HG03378 (cell line): ENCODE measurements around the gene KCNS3.

Experiments
- ATAC-seq: cut with Tn5 transposase; IDR thresholded peaks from one replicate; pipeline ENCODE4 v1.9.1; 2021; ENCODE audit warnings: mild to moderate bottlenecking, moderate library complexity; ENCODE audit not compliant: unreplicated experiment

KCNS3 gene, protein sequence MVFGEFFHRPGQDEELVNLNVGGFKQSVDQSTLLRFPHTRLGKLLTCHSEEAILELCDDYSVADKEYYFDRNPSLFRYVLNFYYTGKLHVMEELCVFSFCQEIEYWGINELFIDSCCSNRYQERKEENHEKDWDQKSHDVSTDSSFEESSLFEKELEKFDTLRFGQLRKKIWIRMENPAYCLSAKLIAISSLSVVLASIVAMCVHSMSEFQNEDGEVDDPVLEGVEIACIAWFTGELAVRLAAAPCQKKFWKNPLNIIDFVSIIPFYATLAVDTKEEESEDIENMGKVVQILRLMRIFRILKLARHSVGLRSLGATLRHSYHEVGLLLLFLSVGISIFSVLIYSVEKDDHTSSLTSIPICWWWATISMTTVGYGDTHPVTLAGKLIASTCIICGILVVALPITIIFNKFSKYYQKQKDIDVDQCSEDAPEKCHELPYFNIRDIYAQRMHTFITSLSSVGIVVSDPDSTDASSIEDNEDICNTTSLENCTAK

DNA sequence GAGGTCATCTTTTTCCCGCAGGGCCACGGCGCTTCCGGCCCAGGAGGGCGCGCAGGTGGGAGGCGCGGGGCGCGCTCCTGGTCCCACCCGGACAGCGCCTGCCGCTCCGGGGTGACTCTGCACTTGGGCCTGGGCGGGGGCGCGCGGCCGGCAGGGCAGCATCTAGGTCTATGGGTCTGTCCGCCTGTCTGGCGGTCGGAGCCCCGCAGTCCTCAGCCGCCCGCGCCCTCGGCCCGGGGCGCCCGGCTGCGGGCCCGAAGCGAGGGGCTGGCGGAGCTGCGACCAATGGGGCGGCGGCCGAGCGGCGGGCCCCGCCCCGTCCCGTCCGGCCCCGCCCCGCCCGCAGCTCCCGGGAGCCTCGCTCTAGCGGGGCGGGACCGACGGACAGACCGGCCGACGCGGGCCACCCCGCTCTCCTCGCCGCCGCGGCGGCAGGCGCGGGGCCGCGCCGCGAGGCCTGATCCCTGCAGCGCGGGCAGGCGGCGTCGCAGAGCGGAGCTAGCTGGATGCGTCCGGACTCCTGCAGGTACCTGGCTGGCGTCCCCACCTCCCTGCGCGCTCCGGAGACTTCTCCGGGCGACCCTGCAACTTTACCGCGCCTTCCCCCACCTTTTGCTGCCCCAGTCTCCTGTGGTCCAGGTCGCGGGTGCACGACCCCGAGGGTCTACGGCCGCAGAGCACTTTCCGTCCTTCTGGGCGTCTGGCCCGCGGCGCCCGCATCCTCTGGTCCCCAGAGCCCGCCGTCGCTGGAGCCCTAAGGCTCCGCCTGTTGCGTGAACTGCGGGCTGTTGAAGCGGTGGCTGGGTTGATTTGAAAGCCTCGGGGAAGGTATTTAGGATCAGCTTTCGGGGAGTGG lies at the start of gene KCNS3:
TSS of gene KCNS3 (plus strand) at position 387 of the 856 bp plus-strand sequence. CDS start 52,342 bp downstream, outside the sequence.
- peak; percentile 58 for ATAC-seq

DNA sequence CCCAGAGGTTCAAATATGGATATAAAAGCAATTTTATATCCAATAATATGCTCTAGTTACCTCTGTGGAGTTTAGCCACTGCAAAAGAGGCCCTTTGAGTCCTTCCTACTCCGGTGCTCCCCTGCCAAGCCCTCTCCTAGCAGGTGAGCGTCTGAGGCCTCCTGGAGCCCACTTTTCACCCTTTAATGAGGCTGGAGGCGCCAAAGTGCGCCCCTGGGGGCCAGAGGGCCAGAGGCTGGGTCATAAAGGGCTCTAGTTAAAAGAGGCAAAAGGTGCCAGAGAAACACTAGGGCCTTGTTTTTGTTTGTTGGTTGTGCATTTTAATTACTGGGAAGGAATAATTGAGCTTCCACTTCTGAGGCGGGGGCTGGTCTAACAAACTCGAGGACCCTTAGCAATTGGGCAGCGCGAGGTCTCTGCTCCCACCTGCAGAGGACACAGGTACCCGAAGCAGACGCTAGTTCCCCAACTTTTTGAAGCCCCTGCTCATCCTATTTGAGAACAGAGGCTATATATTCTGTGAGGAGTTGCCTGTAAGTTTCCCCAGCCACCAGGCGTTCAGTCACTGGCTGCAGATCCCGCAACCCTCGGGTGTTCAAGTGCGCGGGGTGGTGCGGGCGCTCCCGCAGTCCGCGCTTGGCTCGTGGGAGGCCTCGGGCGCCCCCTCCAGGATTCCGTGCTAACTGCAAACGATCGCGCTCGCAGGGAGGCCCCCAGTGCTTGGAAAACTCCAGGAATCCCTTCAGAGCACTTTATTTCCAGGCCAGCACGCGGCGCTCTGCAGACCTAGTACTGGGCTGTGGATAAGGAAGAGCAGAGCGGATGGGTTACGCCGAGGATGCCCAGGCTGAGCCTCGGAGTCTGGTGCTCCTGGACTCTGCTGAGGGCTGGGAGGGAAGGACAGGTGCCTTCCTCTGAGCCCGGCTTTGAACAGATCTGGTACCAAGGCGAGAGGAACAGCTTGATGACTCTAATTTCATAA lies 48.1 kb upstream of the KCNS3 start:
- ATAC-seq = peak; percentile 83

DNA sequence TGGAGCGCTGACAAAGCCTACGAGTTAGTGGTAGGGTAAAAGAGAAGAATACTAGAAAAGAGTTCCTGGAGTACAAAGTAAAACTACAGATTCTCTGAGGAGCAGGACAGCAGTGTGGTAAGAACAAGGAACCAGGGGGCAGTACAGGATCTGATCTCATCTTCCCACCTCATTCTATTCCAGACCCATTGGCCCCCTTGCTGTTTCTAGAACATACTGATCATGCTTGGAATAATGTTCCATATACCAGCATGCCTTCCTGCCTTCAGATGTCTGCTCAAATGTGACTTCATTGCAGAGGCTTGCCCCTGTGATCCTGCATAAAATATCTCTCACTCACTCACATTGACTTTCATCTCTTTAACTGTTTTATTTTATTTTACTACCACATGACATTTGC lies 43.0 kb upstream of the KCNS3 start:
- ATAC-seq = no peak

- no peak for ATAC-seq
Measured at GRCh38 chr2:17839959-17840358, 38.5 kb upstream of the KCNS3 start.

DNA sequence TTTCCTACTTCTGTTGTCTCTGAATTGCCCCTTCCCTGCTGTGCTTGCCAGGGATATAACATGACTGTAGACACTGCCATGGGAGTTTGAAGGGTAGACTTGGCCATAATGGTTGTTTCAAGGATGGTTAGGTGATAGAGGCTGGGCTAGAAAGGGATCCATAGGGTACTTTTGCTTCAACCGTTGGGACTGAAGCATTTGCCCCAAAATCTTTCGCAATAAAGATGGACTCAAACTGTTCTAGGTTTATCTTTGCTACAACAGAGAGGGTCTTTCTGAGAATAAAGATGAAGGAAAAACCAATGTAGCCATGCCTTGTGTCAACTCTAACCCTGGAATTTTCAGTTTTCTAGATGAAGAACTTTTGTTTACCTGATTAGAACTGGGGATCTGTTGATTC lies 35.0 kb upstream of the KCNS3 start:
- no peak for ATAC-seq

GRCh38 chr2:17845806-17846205 lies 32.7 kb upstream of the KCNS3 start:
- no peak for ATAC-seq

- ATAC-seq = no peak
Measured at GRCh38 chr2:17846676-17847075, 31.8 kb upstream of the KCNS3 start.

DNA sequence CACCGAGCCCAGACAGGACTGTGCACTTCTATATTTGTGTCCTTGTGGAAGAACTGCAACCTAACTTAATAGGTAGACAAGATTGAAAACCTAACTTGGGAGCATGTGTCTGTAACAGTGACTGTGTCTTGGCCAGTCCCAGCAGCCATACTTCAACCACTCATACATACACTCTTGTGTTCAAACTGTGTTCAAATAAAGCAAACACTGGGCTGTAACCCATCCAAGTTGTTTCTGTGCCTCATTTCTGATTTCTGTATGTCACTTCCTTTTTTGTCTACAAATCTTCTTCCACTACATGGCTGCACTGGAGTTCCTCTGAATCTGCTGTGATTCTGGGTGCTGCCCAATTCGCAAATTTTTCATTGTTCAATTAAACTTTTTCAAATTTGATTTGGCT lies 31.2 kb upstream of the KCNS3 start:
- ATAC-seq = no peak

- ATAC-seq = no peak
Measured at GRCh38 chr2:17849275-17849674, 29.2 kb upstream of the KCNS3 start.

GRCh38 chr2:17850151-17850550 lies 28.3 kb upstream of the KCNS3 start:
- ATAC-seq = no peak

GRCh38 chr2:17851731-17852585 lies 26.5 kb upstream of the KCNS3 start:
- peak; percentile 93 for ATAC-seq

- ATAC-seq = no peak
Measured at GRCh38 chr2:17853799-17854198, 24.7 kb upstream of the KCNS3 start.

GRCh38 chr2:17857021-17857420 lies 21.4 kb upstream of the KCNS3 start:
- ATAC-seq = no peak

GRCh38 chr2:17858064-17858463 lies 20.4 kb upstream of the KCNS3 start:
- ATAC-seq = no peak

DNA sequence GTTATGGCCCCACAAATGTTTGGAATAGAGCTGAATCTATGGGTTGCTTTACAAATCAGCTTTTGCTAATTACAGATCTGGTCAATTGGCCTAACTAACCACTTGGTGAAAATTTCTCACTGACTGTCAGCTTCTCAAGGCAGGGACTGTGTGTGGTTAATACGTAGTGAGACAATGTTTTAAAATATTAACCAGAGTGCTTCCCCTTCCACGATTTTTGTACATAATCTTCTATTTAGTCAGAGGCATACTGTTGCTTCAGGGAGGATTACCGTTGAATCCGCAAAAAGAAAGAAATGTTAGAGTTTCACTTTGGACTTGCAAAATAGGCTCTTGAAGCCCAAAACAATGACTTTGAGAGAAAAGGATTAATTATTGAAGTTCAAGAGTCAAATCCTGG lies 14.9 kb upstream of the KCNS3 start:
- no peak for ATAC-seq

DNA sequence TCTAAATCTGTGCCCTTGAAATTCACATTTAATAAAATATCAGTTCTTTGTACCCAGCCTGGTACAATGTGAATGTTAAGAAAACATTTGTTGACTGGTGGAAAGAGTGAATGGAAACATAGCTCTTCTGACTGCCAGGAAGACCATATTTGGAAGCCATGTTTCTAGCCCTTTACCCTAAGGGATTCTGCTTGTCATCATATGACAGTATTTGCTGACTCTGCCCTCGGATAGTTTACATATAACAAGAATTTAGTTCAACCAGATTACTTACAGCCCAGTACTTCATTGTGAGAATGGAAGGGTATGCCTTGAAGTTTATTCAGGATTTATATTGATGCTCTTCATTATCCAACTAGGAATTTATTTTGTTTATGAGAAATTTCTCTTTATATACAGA lies 13.8 kb upstream of the KCNS3 start:
- no peak for ATAC-seq

DNA sequence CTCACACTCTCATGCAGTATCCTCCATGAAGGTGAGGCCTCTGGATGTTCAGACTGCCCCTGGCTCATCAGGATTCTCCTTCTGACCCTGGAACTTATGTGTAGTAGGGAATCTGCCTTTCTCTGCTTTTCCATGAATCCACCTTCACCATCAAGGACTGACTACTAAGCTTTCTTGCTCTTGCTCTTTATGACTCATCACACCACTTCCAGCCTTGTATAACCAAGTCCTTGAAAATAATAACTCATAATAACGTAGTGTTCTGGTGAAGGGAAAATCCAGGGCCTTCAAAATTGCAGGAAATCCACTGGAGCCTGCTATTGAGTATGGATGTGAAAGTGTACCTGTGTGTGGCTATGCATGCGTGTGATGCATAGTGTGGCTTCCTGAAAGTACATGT lies 11.3 kb upstream of the KCNS3 start:
- no peak for ATAC-seq

DNA sequence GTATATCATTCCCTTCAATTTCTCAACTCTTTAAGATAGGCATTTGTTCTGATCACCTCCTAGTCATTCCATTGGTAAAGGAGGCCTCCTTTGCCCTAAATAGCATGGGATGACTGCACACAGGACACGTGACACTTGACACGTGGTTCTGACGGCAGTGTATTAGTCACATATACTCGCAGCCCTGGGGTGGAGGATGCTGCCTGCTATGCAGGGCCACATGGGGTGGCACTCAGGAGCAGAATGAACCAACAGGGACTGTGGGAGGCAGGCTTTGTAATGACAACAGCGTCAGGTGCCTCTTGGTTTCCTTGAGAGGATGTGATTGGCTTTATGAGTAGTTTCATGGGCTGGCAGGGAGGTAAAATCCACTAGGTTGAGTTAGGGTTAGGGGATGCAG lies 9.3 kb upstream of the KCNS3 start:
- ATAC-seq = no peak

- no peak for ATAC-seq
Measured at GRCh38 chr2:17871639-17872038, 6.8 kb upstream of the KCNS3 start.

GRCh38 chr2:17873021-17873420 lies 5.4 kb upstream of the KCNS3 start:
- no peak for ATAC-seq
